ENCODE results near the gene B9D2. TPM values are rescaled to one million over a fixed set of nuclear protein-coding genes. Genes with fewer than 3 reads are reported as not detected.
A peak's percentile ranks its signal among the peaks of the same experiment; 100 is the strongest.

Gene B9D2
- total and polyA plus RNA-seq, 5 donors, result 3.3 to 5.1 (median 3.6) TPM

DNA sequence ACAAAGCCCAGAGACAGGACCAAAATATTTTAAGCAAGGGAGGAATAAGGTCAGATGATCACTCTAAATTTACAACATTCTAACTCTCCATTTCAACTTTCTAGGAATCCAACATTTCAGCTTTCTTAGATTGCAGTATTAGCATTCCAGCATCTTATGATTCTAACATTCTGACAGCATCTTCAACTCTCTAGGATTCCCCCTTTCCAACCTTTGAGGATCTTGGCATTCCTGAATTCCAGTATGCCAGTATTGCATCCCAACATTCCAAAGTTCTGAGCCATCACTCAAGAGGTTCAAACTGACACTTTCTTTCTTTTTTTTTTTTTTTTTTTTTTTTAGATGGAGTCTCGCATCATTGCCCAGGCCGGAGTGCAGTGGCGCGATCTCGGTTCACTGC lies 24.0 kb downstream of the B9D2 start:
- H3K4me3 ChIP-seq (ENCODE audit: low read length), result no peak overlapping the region
- no peaks in the 10 kb centered on the region for H3K4me1 ChIP-seq (ENCODE audit: control insufficient read depth, insufficient read depth, low read length)
- ATAC-seq, result no peak
- no peak overlapping the region for H3K27ac ChIP-seq (ENCODE audit: low read length)
- DNase-seq, result no peak
- no peaks in the 10 kb centered on the region for H3K27me3 ChIP-seq (ENCODE audit: control insufficient read depth, insufficient read depth)
- no peaks in the 10 kb centered on the region for H3K9me3 ChIP-seq (ENCODE audit: control insufficient read depth, low read length)
- WGBS, result 93% methylated on average over 5 of the region's 5 CpGs
- intact Hi-C loops (cut with DNase I), result no loop called here

DNA sequence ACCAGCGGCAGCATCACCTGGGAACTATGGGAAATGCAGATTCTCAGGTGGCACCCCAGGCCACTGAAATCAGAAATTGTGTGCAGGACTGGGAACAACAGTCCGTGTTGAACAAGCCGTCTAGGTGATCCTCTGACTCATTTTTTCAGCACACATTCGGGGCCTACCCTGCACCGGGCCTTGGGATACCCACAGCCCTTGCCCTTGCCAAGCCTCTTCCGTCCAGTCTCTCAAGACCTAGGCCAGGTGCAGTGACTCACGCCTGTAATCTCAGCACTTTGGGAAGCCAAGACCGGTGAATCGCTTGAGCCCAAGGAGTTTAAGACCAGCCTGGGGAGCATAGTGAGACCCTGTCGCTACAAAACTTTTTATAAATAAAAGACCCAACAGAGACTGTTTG lies 28.5 kb downstream of the B9D2 start:
- ATAC-seq (no peak), DNase-seq (no peak)
- Histone ChIP-seq H3K27ac (ENCODE audit: low read length) (no peak overlapping the region), H3K27me3 (ENCODE audit: control insufficient read depth, insufficient read depth) (no peaks in the 10 kb centered on the region), H3K4me1 (ENCODE audit: control insufficient read depth, insufficient read depth, low read length) (no peaks in the 10 kb centered on the region), H3K4me3 (ENCODE audit: low read length) (no peak overlapping the region), H3K9me3 (ENCODE audit: control insufficient read depth, low read length) (no peaks in the 10 kb centered on the region)
- WGBS, result 94% methylated on average over 10 of the region's 10 CpGs
- intact Hi-C loops (cut with DNase I), result no loop called here

DNA sequence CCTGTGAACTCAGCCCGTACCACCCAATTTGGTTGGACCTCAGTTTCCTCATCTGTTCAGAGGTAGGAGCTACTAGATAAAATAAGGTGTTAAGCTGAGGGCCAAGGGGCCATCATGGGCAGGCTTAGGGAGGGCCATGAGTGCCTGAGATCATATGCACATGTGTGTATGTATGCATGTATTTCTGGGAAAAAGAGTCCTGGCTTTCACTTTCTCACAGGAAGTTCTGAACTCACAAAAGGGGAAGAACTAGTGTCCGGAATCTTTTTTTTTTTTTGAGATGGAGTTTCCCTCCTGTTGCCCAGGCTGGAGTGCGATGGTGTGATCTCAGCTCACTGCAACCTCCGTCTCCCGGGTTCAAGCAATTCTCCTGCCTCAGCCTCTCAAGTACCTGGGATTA lies 29.2 kb downstream of the B9D2 start:
- no peaks in the 10 kb centered on the region for H3K27me3 ChIP-seq (ENCODE audit: control insufficient read depth, insufficient read depth)
- 61% methylated on average over 5 of the region's 5 CpGs for WGBS
- intact Hi-C loops (cut with DNase I), result no loop called here
- no peaks in the 10 kb centered on the region for H3K9me3 ChIP-seq (ENCODE audit: control insufficient read depth, low read length)
- no peak overlapping the region for H3K4me3 ChIP-seq (ENCODE audit: low read length)
- H3K4me1 ChIP-seq (ENCODE audit: control insufficient read depth, insufficient read depth, low read length), result no peaks in the 10 kb centered on the region
- H3K27ac ChIP-seq (ENCODE audit: low read length), result peak overlapping the region; percentile 13
- ATAC-seq (peak in 1 of 2 donors; percentile 54), DNase-seq (no peak)

DNA sequence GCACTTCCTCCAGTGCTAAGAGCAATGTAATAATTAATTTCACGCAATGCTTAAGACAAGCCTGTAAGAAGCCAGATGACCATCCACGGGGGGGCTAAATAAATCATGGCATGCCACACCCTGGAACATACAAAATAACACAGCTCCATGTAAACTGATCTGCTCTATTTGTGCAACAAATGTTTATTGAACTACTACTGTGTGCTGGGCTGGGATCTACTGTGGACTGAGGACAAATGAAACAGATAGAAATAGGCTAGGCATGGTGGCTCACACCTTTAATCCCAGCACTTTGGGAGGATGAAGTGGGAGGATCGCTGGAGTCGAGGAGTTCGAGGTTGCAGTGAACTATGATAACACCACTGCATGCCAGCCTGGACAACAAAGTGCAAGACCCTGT lies 31.5 kb downstream of the B9D2 start:
- Histone ChIP-seq H3K27me3 (ENCODE audit: control insufficient read depth, insufficient read depth) (no peaks in the 10 kb centered on the region), H3K4me3 (ENCODE audit: low read length) (no peak overlapping the region), H3K4me1 (ENCODE audit: control insufficient read depth, insufficient read depth, low read length) (no peaks in the 10 kb centered on the region), H3K9me3 (ENCODE audit: control insufficient read depth, low read length) (no peaks in the 10 kb centered on the region), H3K27ac (ENCODE audit: low read length) (no peak overlapping the region)
- DNase-seq, result no peak
- intact Hi-C loops (cut with DNase I), result no loop called here
- ATAC-seq, result no peak
- 91% methylated on average over 5 of the region's 5 CpGs for WGBS

DNA sequence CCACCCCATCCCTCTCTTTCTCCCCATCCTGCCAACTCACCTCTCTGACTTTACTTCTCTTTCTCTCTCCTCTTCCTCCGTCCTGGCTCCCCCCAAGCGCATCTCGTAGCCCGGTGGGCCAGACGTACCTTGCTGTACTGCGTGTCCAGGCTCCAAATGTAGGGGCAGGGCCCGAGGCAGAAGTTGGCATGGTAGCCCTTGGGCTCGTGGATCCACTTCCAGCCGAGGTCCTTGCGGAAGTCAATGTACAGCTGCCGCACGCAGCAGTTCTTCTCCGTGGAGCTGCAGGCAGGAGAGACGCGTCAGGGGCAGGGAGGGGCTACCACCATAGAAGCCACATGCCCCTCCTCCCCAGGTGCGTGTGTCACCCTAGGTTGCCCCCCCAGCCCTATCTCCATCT lies 31.9 kb downstream of the B9D2 start:
- WGBS, result 92% methylated on average over 16 of the region's 16 CpGs
- intact Hi-C loops (cut with DNase I), result no loop called here
- no peak overlapping the region for H3K27ac ChIP-seq (ENCODE audit: low read length)
- H3K4me3 ChIP-seq (ENCODE audit: low read length), result no peak overlapping the region
- H3K4me1 ChIP-seq (ENCODE audit: control insufficient read depth, insufficient read depth, low read length), result no peaks in the 10 kb centered on the region
- ATAC-seq (no peak), DNase-seq (peak in 1 of 3 donors; percentile 41)
- no peaks in the 10 kb centered on the region for H3K27me3 ChIP-seq (ENCODE audit: control insufficient read depth, insufficient read depth)
- H3K9me3 ChIP-seq (ENCODE audit: control insufficient read depth, low read length), result no peaks in the 10 kb centered on the region

DNA sequence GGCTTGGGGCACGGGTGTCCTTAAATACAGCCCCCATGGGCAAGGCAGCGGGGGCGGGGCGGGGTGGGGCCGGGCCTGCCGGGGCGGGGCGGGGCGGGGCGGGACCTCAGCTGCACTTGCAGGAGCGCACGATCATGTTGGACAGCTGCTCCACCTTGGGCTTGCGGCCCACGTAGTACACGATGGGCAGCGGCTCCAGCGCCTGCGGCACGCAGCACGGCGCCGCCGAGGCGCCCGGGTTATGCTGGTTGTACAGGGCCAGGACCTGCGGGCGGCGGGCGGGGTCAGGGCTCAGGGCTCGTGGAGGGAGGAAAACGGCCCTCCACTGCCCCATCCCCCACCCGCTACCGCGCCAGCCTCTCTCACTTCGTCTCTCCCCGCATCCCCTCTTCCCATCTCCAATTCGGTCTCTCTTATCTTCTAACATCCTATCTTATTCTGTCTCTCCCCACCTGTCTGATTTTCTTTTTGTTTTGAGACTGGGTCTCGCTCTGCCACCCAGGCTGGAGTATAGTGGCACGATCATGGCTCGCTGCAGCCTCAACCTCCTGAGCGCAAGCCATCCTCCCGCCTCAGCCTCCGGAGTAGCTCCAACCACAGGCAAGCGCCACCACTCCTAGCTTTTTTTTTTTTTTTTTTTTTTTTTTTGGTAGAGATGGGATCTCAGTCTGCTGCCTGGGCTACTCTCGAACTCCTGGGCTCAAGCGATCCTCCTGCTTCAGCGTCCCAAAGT lies 32.8 kb downstream of the B9D2 start:
- DNase-seq (peak in 2 of 3 donors; percentile 45 to 58), ATAC-seq (no peak)
- H3K4me3 ChIP-seq (ENCODE audit: low read length), result no peak overlapping the region
- H3K9me3 ChIP-seq (ENCODE audit: control insufficient read depth, low read length), result no peaks in the 10 kb centered on the region
- no peaks in the 10 kb centered on the region for H3K27me3 ChIP-seq (ENCODE audit: control insufficient read depth, insufficient read depth)
- intact Hi-C loops (cut with DNase I), result no loop called here
- no peak overlapping the region for H3K27ac ChIP-seq (ENCODE audit: low read length)
- WGBS, result 75% methylated on average over 47 of the region's 47 CpGs
- peaks cover 4% of the 10 kb centered on the region for H3K4me1 ChIP-seq (ENCODE audit: control insufficient read depth, insufficient read depth, low read length)

DNA sequence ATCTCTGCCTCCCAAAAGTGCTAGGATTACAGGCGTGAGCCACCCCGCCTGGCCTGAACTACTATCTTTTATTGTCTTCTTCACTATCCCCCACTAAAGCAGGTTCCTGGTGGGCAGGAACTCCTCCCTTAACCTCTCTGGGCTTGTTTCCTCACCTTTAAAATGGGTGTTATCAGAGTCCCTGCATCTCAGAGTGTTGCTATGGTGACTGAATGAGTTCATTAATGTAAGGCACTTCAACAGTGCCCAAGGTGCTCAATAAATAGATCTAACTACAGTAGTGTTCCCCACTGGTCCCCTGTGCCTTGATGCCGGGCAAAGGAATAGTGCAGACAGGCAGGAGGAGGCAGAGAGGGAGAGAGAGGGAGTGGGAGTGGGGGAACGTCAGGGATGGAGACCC lies 33.5 kb downstream of the B9D2 start:
- H3K4me1 ChIP-seq (ENCODE audit: control insufficient read depth, insufficient read depth, low read length), result peaks cover 5% of the 10 kb centered on the region
- no peak for ATAC-seq

DNA sequence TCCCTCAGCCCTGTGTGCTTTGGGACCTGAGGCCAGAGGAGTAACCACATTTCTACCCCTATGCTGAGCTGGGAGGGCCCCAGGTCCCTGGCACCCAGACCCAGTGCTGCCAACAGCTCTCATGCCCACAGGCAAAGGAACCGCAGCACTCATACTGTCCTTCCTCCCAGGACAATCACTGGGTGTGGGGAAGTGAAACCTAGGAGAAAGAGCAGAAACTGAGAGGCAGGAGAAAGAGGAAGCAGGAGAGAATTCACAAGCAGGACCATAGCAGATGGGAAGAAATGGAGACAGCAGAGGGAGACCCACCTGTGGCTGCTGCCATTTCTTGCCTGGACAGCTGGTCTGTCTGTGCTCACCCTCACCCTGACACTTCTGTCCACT lies 35.1 kb downstream of the B9D2 start:
- Histone ChIP-seq H3K27ac (ENCODE audit: low read length) (peak overlapping the region; percentile 16), H3K27me3 (ENCODE audit: control insufficient read depth, insufficient read depth) (no peaks in the 10 kb centered on the region), H3K9me3 (ENCODE audit: control insufficient read depth, low read length) (no peaks in the 10 kb centered on the region), H3K4me3 (ENCODE audit: low read length) (no peak overlapping the region), H3K4me1 (ENCODE audit: control insufficient read depth, insufficient read depth, low read length) (peaks cover 10% of the 10 kb centered on the region)
- intact Hi-C loops (cut with DNase I), result no loop called here
- ATAC-seq (no peak), DNase-seq (peak in 2 of 3 donors; percentile 63 to 67)
- WGBS, result 52% methylated on average over 1 of the region's 1 CpG

More for the DNA sequence above, 33.5 kb downstream of the B9D2 start:
- H3K4me3 ChIP-seq (ENCODE audit: low read length), result no peak overlapping the region
- intact Hi-C loops (cut with DNase I), result no loop called here
- H3K27me3 ChIP-seq (ENCODE audit: control insufficient read depth, insufficient read depth), result no peaks in the 10 kb centered on the region
- DNase-seq, result no peak
- WGBS, result 86% methylated on average over 4 of the region's 4 CpGs
- no peaks in the 10 kb centered on the region for H3K9me3 ChIP-seq (ENCODE audit: control insufficient read depth, low read length)
- no peak overlapping the region for H3K27ac ChIP-seq (ENCODE audit: low read length)

DNA sequence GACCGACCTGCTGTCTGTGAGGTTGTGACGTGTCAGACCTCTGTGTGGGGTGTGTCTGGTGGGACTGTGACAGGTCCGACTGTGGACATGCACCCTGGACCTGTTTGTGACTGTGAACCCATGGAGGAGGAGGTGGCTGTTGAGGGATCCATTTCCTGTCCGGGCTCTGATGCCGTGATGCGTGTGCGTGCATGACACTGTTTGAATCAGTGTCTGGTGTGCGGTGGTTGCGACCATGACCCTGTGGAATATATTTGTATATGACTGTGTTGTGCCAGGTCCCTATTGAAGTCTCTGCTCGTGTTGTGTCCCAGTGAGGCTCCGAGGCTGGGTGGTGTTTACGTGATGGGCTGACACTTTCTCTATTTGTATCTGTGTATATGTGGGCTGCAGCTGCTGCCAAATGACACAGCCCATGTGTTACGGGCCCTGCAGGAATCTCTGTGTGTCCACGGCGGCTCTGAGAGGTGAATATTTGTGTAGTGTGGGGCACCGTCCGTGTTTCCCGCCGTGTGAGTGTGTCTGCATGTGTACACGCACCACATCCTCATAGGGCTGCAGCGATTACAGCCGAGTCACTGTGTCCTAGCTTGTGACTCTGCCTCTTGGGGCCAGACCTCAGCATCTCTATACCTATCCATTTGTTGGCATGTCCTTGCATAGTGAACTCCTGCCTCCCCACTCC lies 35.6 kb downstream of the B9D2 start:
- H3K4me3 ChIP-seq (ENCODE audit: low read length), result no peak overlapping the region
- peak in 1 of 2 donors; percentile 1 for ATAC-seq
- H3K9me3 ChIP-seq (ENCODE audit: control insufficient read depth, low read length), result no peaks in the 10 kb centered on the region
- H3K4me1 ChIP-seq (ENCODE audit: control insufficient read depth, insufficient read depth, low read length), result peaks cover 10% of the 10 kb centered on the region
- no peaks in the 10 kb centered on the region for H3K27me3 ChIP-seq (ENCODE audit: control insufficient read depth, insufficient read depth)
- intact Hi-C loops (cut with DNase I), result no loop called here
- DNase-seq, result peak in 2 of 3 donors; percentile 67 to 68
- 46% methylated on average over 22 of the region's 22 CpGs for WGBS
- H3K27ac ChIP-seq (ENCODE audit: low read length), result peak overlapping the region; percentile 16

DNA sequence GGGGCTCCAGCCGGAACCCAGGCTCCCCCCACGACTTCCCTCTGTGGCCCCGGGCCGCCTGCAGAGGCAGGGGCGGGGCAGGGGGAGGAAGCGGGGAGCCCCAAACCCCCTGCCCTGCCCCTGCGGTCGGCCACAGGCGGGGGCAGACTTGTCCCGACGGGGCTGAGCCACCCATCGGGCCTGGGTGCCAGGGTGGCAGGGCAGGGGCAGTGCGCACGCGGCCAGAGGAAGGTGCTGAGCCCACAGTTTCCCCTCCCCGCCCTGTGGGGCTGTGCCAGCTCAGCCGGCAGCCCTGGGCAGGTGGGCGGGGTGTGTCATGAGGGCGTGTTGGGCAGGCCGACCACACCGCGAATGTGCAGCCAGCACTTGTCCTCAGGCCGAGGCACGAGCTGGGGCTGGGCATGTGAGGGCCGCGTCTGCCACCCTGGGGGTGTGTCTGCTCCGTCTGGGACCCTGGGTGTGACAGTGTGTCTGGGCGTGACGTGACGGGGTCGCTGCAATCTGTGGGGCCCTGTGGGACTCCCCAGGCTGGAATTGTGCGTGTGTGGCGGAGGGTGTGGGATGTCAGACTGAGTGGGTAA lies 36.3 kb downstream of the B9D2 start:
- Histone ChIP-seq H3K4me3 (ENCODE audit: low read length) (no peak overlapping the region), H3K27ac (ENCODE audit: low read length) (peak overlapping the region; percentile 51), H3K27me3 (ENCODE audit: control insufficient read depth, insufficient read depth) (no peaks in the 10 kb centered on the region), H3K4me1 (ENCODE audit: control insufficient read depth, insufficient read depth, low read length) (peaks cover 12% of the 10 kb centered on the region), H3K9me3 (ENCODE audit: control insufficient read depth, low read length) (no peaks in the 10 kb centered on the region)
- intact Hi-C loops (cut with DNase I), result no loop called here
- 26% methylated on average over 33 of the region's 33 CpGs for WGBS
- DNase-seq (peak; percentile 77 to 92 (median 91)), ATAC-seq (peak; percentile 58 to 60)

DNA sequence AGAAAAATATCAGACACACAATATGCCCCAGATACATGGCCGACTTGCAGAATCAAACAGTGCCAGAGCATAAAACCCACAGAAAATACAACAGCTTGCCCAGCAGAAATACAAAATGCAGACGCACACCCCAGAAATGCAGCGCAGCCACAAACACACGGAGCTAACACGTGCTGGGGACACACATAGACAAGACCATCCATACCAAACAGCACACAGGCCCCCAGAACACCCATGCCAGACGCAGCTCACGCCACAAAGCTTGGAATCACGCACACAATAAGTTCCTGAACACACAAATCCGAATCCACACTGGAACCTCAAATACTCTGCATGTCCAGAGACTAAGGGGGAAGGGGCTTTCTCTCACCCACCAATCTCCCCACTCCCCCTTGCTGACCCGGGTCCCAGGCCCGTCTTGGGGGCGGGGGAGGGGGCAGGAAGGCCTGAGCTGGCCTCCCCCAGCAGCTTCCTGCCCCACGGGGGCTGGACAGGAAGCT lies 36.8 kb downstream of the B9D2 start:
- intact Hi-C loops (cut with DNase I), result no loop called here
- 35% methylated on average over 13 of the region's 13 CpGs for WGBS
- Histone ChIP-seq H3K4me1 (ENCODE audit: control insufficient read depth, insufficient read depth, low read length) (peaks cover 12% of the 10 kb centered on the region), H3K27ac (ENCODE audit: low read length) (peak overlapping the region; percentile 51), H3K9me3 (ENCODE audit: control insufficient read depth, low read length) (no peaks in the 10 kb centered on the region), H3K4me3 (ENCODE audit: low read length) (no peak overlapping the region), H3K27me3 (ENCODE audit: control insufficient read depth, insufficient read depth) (no peaks in the 10 kb centered on the region)
- ATAC-seq (no peak), DNase-seq (no peak)
